Smooth muscle cell (in vitro differentiated cells): ENCODE measurements around the gene CCDC188. TPM values are rescaled to one million over a fixed set of nuclear protein-coding genes. Genes with fewer than 3 reads are reported as not detected.

Experiments used
- DNase-seq: peaks from one replicate; lab custom pipeline; 2025; ENCODE audit not compliant: unreplicated experiment; lab: John Stamatoyannopoulos, UW
- H2AFZ ChIP-seq: fragments of 200-600 bp; sonication (generic); 2 replicates; pipeline ENCODE4 v1.6.0; 2016; ENCODE audit warnings: antibody characterized with exemption, low read depth, mild to moderate bottlenecking
- H3F3A ChIP-seq: fragments of 200-600 bp; sonication (generic); 2 replicates; pipeline ENCODE4 v1.6.0; 2017; ENCODE audit warnings: antibody characterized with exemption, low read depth
- H3K27ac ChIP-seq: fragments of 200-600 bp; sonication (generic); 2 replicates; pipeline ENCODE4 v1.5.1; 2016; ENCODE audit warnings: low read depth, mild to moderate bottlenecking
- H3K27me3 ChIP-seq: fragments of 200-600 bp; sonication (generic); 2 replicates; pipeline ENCODE4 v1.6.1; 2016; ENCODE audit warnings: low read depth, mild to moderate bottlenecking
- H3K36me3 ChIP-seq: fragments of 200-600 bp; sonication (generic); 2 replicates; pipeline ENCODE4 v1.5.1; 2016; ENCODE audit warnings: low read depth
- H3K4me1 ChIP-seq: fragments of 200-600 bp; sonication (generic); 2 replicates; pipeline ENCODE4 v1.5.1; 2016; ENCODE audit warnings: low read depth
- H3K4me2 ChIP-seq: fragments of 200-600 bp; sonication (generic); 2 replicates; pipeline ENCODE4 v1.6.0; 2016; ENCODE audit warnings: mild to moderate bottlenecking
- H3K4me3 ChIP-seq: fragments of 200-600 bp; sonication (generic); 2 replicates; pipeline ENCODE4 v1.5.1; 2016; ENCODE audit warnings: mild to moderate bottlenecking
- H3K79me2 ChIP-seq: fragments of 200-600 bp; sonication (generic); 2 replicates; pipeline ENCODE4 v1.6.0; 2016; ENCODE audit warnings: low read depth, mild to moderate bottlenecking
- H3K9ac ChIP-seq: fragments of 200-600 bp; sonication (generic); 2 replicates; pipeline ENCODE4 v1.6.0; 2016; ENCODE audit warnings: low read depth
- H3K9me3 ChIP-seq: fragments of 200-600 bp; sonication (generic); replicated peaks from 2 replicates; pipeline ENCODE4 v1.5.1; 2016; ENCODE audit warnings: low read depth
- H4K20me1 ChIP-seq: fragments of 200-600 bp; sonication (generic); 2 replicates; pipeline ENCODE4 v1.6.0; 2016; ENCODE audit warnings: low read depth
- CTCF ChIP-seq: fragments of 200-600 bp; sonication (generic); IDR thresholded peaks from 2 replicates; pipeline ENCODE4 v1.5.1; 2017; ENCODE audit warnings: borderline replicate concordance, mild to moderate bottlenecking, antibody characterized with exemption; ENCODE audit not compliant: insufficient read depth, poor library complexity, severe bottlenecking
- WGBS: methylation state at CpG from one replicate; pipeline ENCODE4 v1.1.7; 2016; ENCODE audit warnings: low lambda C conversion rate; 5-methylcytosine and 5-hydroxymethylcytosine counted together
- polyA plus RNA-seq: library from polyadenylated mRNA; unstranded; fragments of >200 nt; fragmentation: Nextera tagmentation; extraction: Ambion mirVana; gene quantifications from 2 replicates; pipeline ENCODE4 v1.2.1, GENCODE V29; 2016
- total RNA-seq: library from RNA; depleted of rRNA; stranded (reverse); fragments of >200 nt; gene quantifications from 2 replicates; pipeline ENCODE4 v1.2.3, GENCODE V29; 2014

CCDC188 gene
- total and polyA plus RNA-seq, 2 experiments from 2014 or later = not detected

- H3K4me3 ChIP-seq = no peak overlapping the region
- peaks cover 34% of the 10 kb centered on the region for H4K20me1 ChIP-seq
- no peaks in the 10 kb centered on the region for H3K27me3 ChIP-seq
- no peak overlapping the region for H3K9ac ChIP-seq
- H3K27ac ChIP-seq = no peak overlapping the region
- no peaks in the 10 kb centered on the region for H3K79me2 ChIP-seq
- H3K36me3 ChIP-seq = no peaks in the 10 kb centered on the region
- DNase-seq = no peak
- H3K4me2 ChIP-seq = no peak overlapping the region
- H3K4me1 ChIP-seq = no peaks in the 10 kb centered on the region
- H3F3A ChIP-seq = no peaks in the 10 kb centered on the region
- TF ChIP-seq CTCF = no peak
- 92% methylated on average over 12 of the region's 12 CpGs for WGBS
- H2AFZ ChIP-seq = no peak overlapping the region
- no peaks in the 10 kb centered on the region for H3K9me3 ChIP-seq
Observed at GRCh38 chr22:20108757-20109230, 42.1 kb downstream of the CCDC188 start.

GRCh38 chr22:20107951-20108756 is 42.7 kb downstream of the CCDC188 start:
- Histone ChIP-seq H3K27ac (no peak overlapping the region), H3K4me1 (no peaks in the 10 kb centered on the region), H3K36me3 (no peaks in the 10 kb centered on the region), H3K4me3 (no peak overlapping the region), H4K20me1 (peaks cover 41% of the 10 kb centered on the region), H3F3A (no peaks in the 10 kb centered on the region), H3K9ac (no peak overlapping the region), H3K27me3 (no peaks in the 10 kb centered on the region), H3K4me2 (no peak overlapping the region), H3K79me2 (peaks cover 3% of the 10 kb centered on the region), H3K9me3 (no peaks in the 10 kb centered on the region), H2AFZ (no peak overlapping the region)
- DNase-seq = no peak
- no peak for TF ChIP-seq CTCF
- 93% methylated on average over 13 of the region's 13 CpGs for WGBS

GRCh38 chr22:20107471-20107901 is 43.4 kb downstream of the CCDC188 start:
- no peak for DNase-seq
- no peak overlapping the region for H3K27ac ChIP-seq

More at GRCh38 chr22:20107471-20107901, 43.4 kb downstream of the CCDC188 start:
- Histone ChIP-seq H3K9me3 (no peaks in the 10 kb centered on the region), H3K79me2 (peaks cover 10% of the 10 kb centered on the region), H4K20me1 (peaks cover 48% of the 10 kb centered on the region), H3K4me1 (no peaks in the 10 kb centered on the region), H3K36me3 (peaks cover 3% of the 10 kb centered on the region), H3F3A (no peaks in the 10 kb centered on the region), H3K4me2 (no peak overlapping the region), H2AFZ (no peak overlapping the region), H3K27me3 (no peaks in the 10 kb centered on the region), H3K4me3 (no peak overlapping the region), H3K9ac (no peak overlapping the region)
- WGBS = 93% methylated on average over 7 of the region's 7 CpGs
- no peak for TF ChIP-seq CTCF
